HEK293 (cell line): ENCODE results near the gene ATP8B1.

ENCODE experiments used
- CTCF ChIA-PET: fragments of 350-600 bp; formaldehyde crosslinking; extraction: SDS; loops from one replicate; lab custom pipeline; 2021; ENCODE audit warnings: antibody characterized with exemption; lab: Yijun Ruan, JAX
- POLR2A ChIA-PET: fragments of 300-600 bp; formaldehyde crosslinking; extraction: SDS; loops from one replicate; lab custom pipeline; 2020; ENCODE audit warnings: antibody characterized with exemption, inconsistent platforms; lab: Yijun Ruan, JAX
- H3K27ac ChIP-seq: fragments of 200-500 bp; sonication (Bioruptor generic); 2 replicates; pipeline ENCODE4 v1.5.1; 2014; ENCODE audit warnings: low read depth, low read length, control low read depth, inconsistent platforms; ENCODE audit errors: extremely low read depth
- H3K36me3 ChIP-seq, 2 experiments: fragments of 200-500 bp in 1 of 2; sonication (Bioruptor generic) in 1 of 2; 1 replicate in 1 of 2; 2 replicates in 1 of 2; pipeline ENCODE4 v1.5.1; 2014 to 2017; ENCODE audit warnings: inconsistent platforms in 2 of 2, low read length in 2 of 2; ENCODE audit not compliant: control insufficient read depth in 2 of 2, insufficient read depth in 1 of 2
- H3K4me1 ChIP-seq: fragments of 200-500 bp; sonication (Bioruptor generic); 2 replicates; pipeline ENCODE4 v1.5.1; 2014; ENCODE audit warnings: mild to moderate bottlenecking, low read length, inconsistent platforms; ENCODE audit not compliant: control insufficient read depth, insufficient read depth
- H3K4me3 ChIP-seq: 2 replicates; pipeline ENCODE4 v1.5.1; 2011; ENCODE audit warnings: low read depth, mild to moderate bottlenecking, control low read depth, low read length, moderate library complexity
- H3K9me3 ChIP-seq: fragments of 200-500 bp; sonication (Bioruptor generic); 2 replicates; pipeline ENCODE4 v1.5.1; 2014; ENCODE audit warnings: low read depth, low read length, inconsistent platforms; ENCODE audit not compliant: control insufficient read depth, insufficient read depth
- ATF2 ChIP-seq: fragments of 450-650 bp; formaldehyde crosslinking; IDR thresholded peaks from 2 replicates; pipeline ENCODE4 v1.5.1; 2016; ENCODE audit warnings: missing biosample characterization, missing genetic modification characterization, low read depth
- GLIS1 ChIP-seq: fragments of 450-650 bp; formaldehyde crosslinking; IDR thresholded peaks from 2 replicates; pipeline ENCODE4 v1.5.1; 2016; ENCODE audit warnings: missing biosample characterization, missing genetic modification characterization
- PRDM1 ChIP-seq: fragments of 450-650 bp; formaldehyde crosslinking; IDR thresholded peaks from 2 replicates; pipeline ENCODE4; 2016; ENCODE audit warnings: missing biosample characterization, missing genetic modification characterization
- PRDM6 ChIP-seq: fragments of 450-650 bp; formaldehyde crosslinking; IDR thresholded peaks from 2 replicates; pipeline ENCODE4 v1.5.1; 2017; ENCODE audit warnings: missing biosample characterization, missing genetic modification characterization
- SETDB1 ChIP-seq: IDR thresholded peaks from one replicate; pipeline ENCODE4 v1.6.1; 2017; ENCODE audit warnings: mild to moderate bottlenecking, low read length, moderate library complexity, mixed read lengths; ENCODE audit not compliant: insufficient read length
- SP2 ChIP-seq: fragments of 450-650 bp; formaldehyde crosslinking; IDR thresholded peaks from 2 replicates; pipeline ENCODE4 v1.5.1; 2016; ENCODE audit warnings: missing biosample characterization, missing genetic modification characterization
- SP3 ChIP-seq: fragments of 450-650 bp; formaldehyde crosslinking; IDR thresholded peaks from 2 replicates; pipeline ENCODE4 v1.5.1; 2016; ENCODE audit warnings: missing biosample characterization, missing genetic modification characterization
- ZBTB6 ChIP-seq: fragments of 450-650 bp; formaldehyde crosslinking; IDR thresholded peaks from 2 replicates; pipeline ENCODE4 v1.5.1; 2017; ENCODE audit warnings: missing biosample characterization, missing genetic modification characterization
- ZEB2 ChIP-seq: fragments of 450-650 bp; formaldehyde crosslinking; IDR thresholded peaks from 2 replicates; pipeline ENCODE4 v1.5.1; 2016; ENCODE audit warnings: missing biosample characterization, missing genetic modification characterization
- ZNF114 ChIP-seq: fragments of 450-650 bp; formaldehyde crosslinking; IDR thresholded peaks from 2 replicates; pipeline ENCODE4 v1.5.0; 2017; ENCODE audit warnings: missing biosample characterization, missing genetic modification characterization
- ZNF157 ChIP-seq: fragments of 450-650 bp; formaldehyde crosslinking; IDR thresholded peaks from 2 replicates; pipeline ENCODE4 v1.5.1; 2016; ENCODE audit warnings: missing biosample characterization, missing genetic modification characterization
- ZNF248 ChIP-seq: fragments of 450-650 bp; formaldehyde crosslinking; IDR thresholded peaks from 2 replicates; pipeline ENCODE4 v1.5.1; 2017; ENCODE audit warnings: missing biosample characterization, missing genetic modification characterization
- ZNF580 ChIP-seq: fragments of 450-650 bp; formaldehyde crosslinking; IDR thresholded peaks from 2 replicates; pipeline ENCODE4 v1.5.1; 2016; ENCODE audit warnings: missing biosample characterization, missing genetic modification characterization
- ZNF596 ChIP-seq: fragments of 450-650 bp; IDR thresholded peaks from 2 replicates; pipeline ENCODE4 v1.5.0; 2018; ENCODE audit warnings: missing biosample characterization, mild to moderate bottlenecking, missing genetic modification characterization, moderate library complexity
- ZNF600 ChIP-seq: fragments of 450-650 bp; formaldehyde crosslinking; IDR thresholded peaks from 2 replicates; pipeline ENCODE4 v1.5.1; 2016; ENCODE audit warnings: missing biosample characterization, missing genetic modification characterization
- ZNF660 ChIP-seq: fragments of 450-650 bp; IDR thresholded peaks from 2 replicates; pipeline ENCODE4 v1.5.1; 2018; ENCODE audit warnings: missing biosample characterization, mild to moderate bottlenecking, missing genetic modification characterization
- ZSCAN5A ChIP-seq: fragments of 450-650 bp; formaldehyde crosslinking; IDR thresholded peaks from 2 replicates; pipeline ENCODE4 v1.5.1; 2016; ENCODE audit warnings: missing biosample characterization, missing genetic modification characterization

Gene ATP8B1

DNA sequence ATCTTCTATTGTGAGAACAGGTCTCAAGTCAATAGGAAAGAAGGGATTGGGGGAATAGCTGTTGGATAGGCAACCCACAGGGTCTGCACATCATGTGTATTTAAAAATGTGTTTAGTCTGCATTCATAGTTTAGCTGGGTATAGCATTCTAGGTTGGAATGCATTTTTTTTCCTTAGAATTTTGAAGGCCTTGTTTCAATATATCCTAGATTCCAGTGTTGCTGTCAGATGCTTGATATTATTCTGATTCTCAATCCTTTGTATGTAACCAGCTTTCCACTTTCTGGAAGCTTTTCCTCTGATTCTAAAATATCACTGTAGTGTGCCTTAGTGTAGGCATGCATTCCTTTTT lies 9.0 kb upstream of the ATP8B1 start:
- CTCF ChIA-PET, result interaction anchor here (0.7 to 1.1 kb wide), 2 partner anchors 11 to 146 kb away, joined by 4 to 6 read pairs; no protein-coding TSS in a partner anchor

DNA sequence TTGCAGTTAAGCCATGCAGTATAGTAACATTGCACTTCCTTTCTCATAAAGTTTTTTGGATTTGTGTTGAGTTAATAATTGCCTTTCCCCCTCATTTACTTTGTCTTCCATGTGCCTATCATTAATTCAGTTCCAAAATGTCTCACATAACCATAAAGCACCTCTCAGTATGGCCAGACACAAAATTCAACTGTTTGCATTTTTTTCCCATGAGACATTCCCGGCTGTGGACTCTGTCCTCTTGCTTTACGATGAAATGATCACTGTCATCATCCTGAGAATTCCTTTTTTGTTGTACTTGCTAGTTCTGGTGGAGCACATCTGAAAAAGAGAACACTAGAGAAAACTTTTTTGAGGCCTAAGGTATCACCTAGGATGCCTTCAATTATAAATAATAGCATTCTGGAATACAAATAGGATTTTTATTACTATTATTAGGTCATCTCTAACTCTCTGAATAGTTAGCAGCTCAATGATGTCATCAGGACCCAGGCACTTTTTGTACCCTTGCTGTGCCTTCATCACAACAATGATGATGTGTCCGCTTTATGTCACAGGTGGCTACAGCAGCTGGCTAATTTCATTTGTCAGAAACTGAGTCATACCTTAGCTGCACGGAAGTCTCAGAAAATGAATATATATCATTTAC lies 8.5 kb upstream of the ATP8B1 start:
- Histone ChIP-seq H3K9me3 (no peaks in the 10 kb centered on the region; the same call in 1 of the 2 replicates), H3K27ac (no peak overlapping the region), H3K4me3 (no peak overlapping the region), H3K4me1 (peaks cover 4% of the 10 kb centered on the region; the same call in 1 of the 2 replicates), H3K36me3 (no peaks in the 10 kb centered on the region)
- ChIA-PET CTCF (interaction anchor here (0.7 to 1.1 kb wide), 2 partner anchors 12 to 145 kb away, joined by 4 to 6 read pairs; no protein-coding TSS in a partner anchor), POLR2A (no interaction called here)
- 0 out of 2 replicates have a peak, but pooled peaks have one; percentile 14 for TF ChIP-seq ATF2
- no peak for TF ChIP-seq ZBTB6 (tag by site-specific recombination)

More for the DNA sequence above, 9.0 kb upstream of the ATP8B1 start:
- H3K27ac ChIP-seq, result no peak overlapping the region
- TF ChIP-seq ZNF114 (tag by site-specific recombination), result no peak
- TF ChIP-seq SETDB1, result peak; percentile 39
- TF ChIP-seq, all 188 proteins: peak for 1
- peaks cover 3% of the 10 kb centered on the region; the same call in 1 of the 2 replicates for H3K4me1 ChIP-seq
- H3K36me3 ChIP-seq, result no peaks in the 10 kb centered on the region
- H3K4me3 ChIP-seq, result no peak overlapping the region
- POLR2A ChIA-PET, result no interaction called here
- no peaks in the 10 kb centered on the region; the same call in 1 of the 2 replicates for H3K9me3 ChIP-seq

- no peaks in the 10 kb centered on the region for H3K36me3 ChIP-seq
- H3K9me3 ChIP-seq, result no peaks in the 10 kb centered on the region; the same call in 1 of the 2 replicates
- H3K27ac ChIP-seq, result no peak overlapping the region
- TF ChIP-seq SP2 (tag by site-specific recombination), result no peak
- no peak for TF ChIP-seq SP3
- TF ChIP-seq PRDM6 (tag by site-specific recombination), result no peak
- no peak for TF ChIP-seq ZNF600
- TF ChIP-seq ZSCAN5A (tag by site-specific recombination), result no peak
- TF ChIP-seq ZNF248 (tag by site-specific recombination), result no peak
- TF ChIP-seq GLIS1 (tag by site-specific recombination), result no peak
- TF ChIP-seq ZNF157 (tag by site-specific recombination), result no peak
- no peak for TF ChIP-seq ZNF660 (tag by site-specific recombination)
- TF ChIP-seq ZNF596 (tag by site-specific recombination), result no peak
- TF ChIP-seq ZEB2 (tag by site-specific recombination), result no peak
- TF ChIP-seq PRDM1, result no peak
- no peak for TF ChIP-seq ZNF580
- ChIA-PET POLR2A (no interaction called here), CTCF (interaction anchor here (0.9 kb wide), 1 partner anchor 16 kb away, joined by 3 read pairs; no protein-coding TSS in a partner anchor)
- no peak overlapping the region for H3K4me3 ChIP-seq
- peaks cover 4% of the 10 kb centered on the region; the same call in 1 of the 2 replicates for H3K4me1 ChIP-seq
Measured at GRCh38 chr18:57809190-57809589, 6.1 kb upstream of the ATP8B1 start.
